Stimulated activated CD8-positive, alpha-beta memory T cell treated with anti-CD3 and anti-CD28 coated beads, Interleukin-7, amount 100 ng/mL, for 1 hour (primary cell): Measurements from ENCODE around the gene PASK.

Source experiments
- DNase-seq, 2 donors: peaks; one replicate each; pipeline ENCODE4 v3.0.0-alpha.2; 2020; ENCODE audit warnings: low read depth in 2 of 2

The PASK gene

GRCh38 chr2:241126771-241127202, 22.5 kb downstream of the PASK start:
- DNase-seq: no peak

GRCh38 chr2:241126201-241126611, 23.1 kb downstream of the PASK start:
- no peak for DNase-seq

GRCh38 chr2:241125626-241126025, 23.6 kb downstream of the PASK start:
- DNase-seq: no peak

- no peak for DNase-seq
These were observed 25.3 kb downstream of the PASK start for GRCh38 chr2:241123816-241124536.

- DNase-seq: no peak
These were observed 26.8 kb downstream of the PASK start for GRCh38 chr2:241122376-241123002.

- DNase-seq: no peak
These were observed 28.3 kb downstream of the PASK start for GRCh38 chr2:241121008-241121407.

GRCh38 chr2:241120440-241120839, 28.8 kb downstream of the PASK start:
- DNase-seq: no peak

- DNase-seq: no peak
These were observed 30.4 kb downstream of the PASK start for GRCh38 chr2:241118737-241119505.

- no peak for DNase-seq
These were observed 32.4 kb downstream of the PASK start for GRCh38 chr2:241116606-241117560.

- no peak for DNase-seq
These were observed 33.9 kb downstream of the PASK start for GRCh38 chr2:241115361-241115760.

- DNase-seq: no peak
These were observed 34.4 kb downstream of the PASK start for GRCh38 chr2:241114836-241115235.

GRCh38 chr2:241112592-241112991, 36.7 kb downstream of the PASK start:
- DNase-seq: no peak

GRCh38 chr2:241112046-241112445, 37.2 kb downstream of the PASK start:
- DNase-seq: no peak

GRCh38 chr2:241111440-241111805, 37.8 kb downstream of the PASK start:
- no peak for DNase-seq

GRCh38 chr2:241110607-241111439, 38.4 kb downstream of the PASK start:
- DNase-seq: no peak

GRCh38 chr2:241110089-241110606, 39.1 kb downstream of the PASK start:
- no peak for DNase-seq

GRCh38 chr2:241109210-241110088, 39.8 kb downstream of the PASK start:
- DNase-seq: no peak

GRCh38 chr2:241108271-241109209, 40.7 kb downstream of the PASK start:
- no peak for DNase-seq
